ENCODE results near the gene LPAR1.

- TF ChIP-seq ZNF274 (IDR thresholded peaks at IDR 0.05; ENCODE audit: borderline replicate concordance, extremely low read depth, low read length) = no peak
- no peak for TF ChIP-seq NRF1 (IDR thresholded peaks at IDR 0.05; ENCODE audit: low read depth, low read length)
- TF ChIP-seq CREB1 (IDR thresholded peaks at IDR 0.05) = no peak
- no peak for TF ChIP-seq POU5F1 (IDR thresholded peaks at IDR 0.05; ENCODE audit: low read depth, low read length)
- TF ChIP-seq POLR2AphosphoS5 (IDR thresholded peaks at IDR 0.05; ENCODE audit: low read depth, low read length) = no peak
- TF ChIP-seq POLR2A (IDR thresholded peaks at IDR 0.05; ENCODE audit: control extremely low read depth in 1 of 2, low read depth in 2 of 2, low read length in 2 of 2) = no peak
These were observed 212.3 kb downstream of the LPAR1 start for GRCh38 chr9:110825950-110826349.
